Activated CD4-positive, alpha-beta memory T cell treated with anti-CD3 and anti-CD28 coated beads, Interleukin-2, amount 10 ng/mL, durations not matched to agents 7 days and 5 days (primary cell): Measurements from ENCODE around the gene CDK5RAP3. TPM values are rescaled to one million over a fixed set of nuclear protein-coding genes. Genes with fewer than 3 reads are reported as not detected.

ENCODE experiments used
- CTCF ChIA-PET: fragments of 350-600 bp; sonication (Branson Sonifier 250); formaldehyde crosslinking; loops from one replicate; lab custom pipeline; 2021; ENCODE audit warnings: antibody characterized with exemption, inconsistent platforms; lab: Charles Lee
- POLR2A ChIA-PET: fragments of 350-600 bp; sonication (Branson Sonifier 250); formaldehyde crosslinking; loops from one replicate; lab custom pipeline; 2021; ENCODE audit warnings: antibody characterized with exemption; lab: Charles Lee
- DNase-seq: peaks from one replicate; pipeline ENCODE4 v3.0.0-alpha.2; 2020
- H3K27ac Mint-ChIP-seq: one replicate; pipeline ENCODE4 v1.8.0; 2021; ENCODE audit warnings: mild to moderate bottlenecking, mixed read lengths
- H3K27me3 Mint-ChIP-seq: one replicate; pipeline ENCODE4 v1.8.0; 2021; ENCODE audit warnings: mixed read lengths
- H3K36me3 Mint-ChIP-seq: one replicate; pipeline ENCODE4 v1.8.0; 2021; ENCODE audit warnings: low read depth, mixed read lengths
- H3K4me1 Mint-ChIP-seq: one replicate; pipeline ENCODE4 v1.8.0; 2021; ENCODE audit warnings: mixed read lengths
- H3K4me3 Mint-ChIP-seq: one replicate; pipeline ENCODE4 v1.8.0; 2021; ENCODE audit warnings: mild to moderate bottlenecking, mixed read lengths
- H3K9me3 Mint-ChIP-seq: one replicate; pipeline ENCODE4 v1.8.0; 2021; ENCODE audit warnings: mixed read lengths
- total RNA-seq, 2 experiments: library from RNA; stranded (reverse); gene quantifications; one replicate each; pipeline ENCODE4 v1.2.3, GENCODE V29; 2021

Gene CDK5RAP3
- total RNA-seq, 2 experiments from 2014 or later = 194 to 205 TPM

DNA sequence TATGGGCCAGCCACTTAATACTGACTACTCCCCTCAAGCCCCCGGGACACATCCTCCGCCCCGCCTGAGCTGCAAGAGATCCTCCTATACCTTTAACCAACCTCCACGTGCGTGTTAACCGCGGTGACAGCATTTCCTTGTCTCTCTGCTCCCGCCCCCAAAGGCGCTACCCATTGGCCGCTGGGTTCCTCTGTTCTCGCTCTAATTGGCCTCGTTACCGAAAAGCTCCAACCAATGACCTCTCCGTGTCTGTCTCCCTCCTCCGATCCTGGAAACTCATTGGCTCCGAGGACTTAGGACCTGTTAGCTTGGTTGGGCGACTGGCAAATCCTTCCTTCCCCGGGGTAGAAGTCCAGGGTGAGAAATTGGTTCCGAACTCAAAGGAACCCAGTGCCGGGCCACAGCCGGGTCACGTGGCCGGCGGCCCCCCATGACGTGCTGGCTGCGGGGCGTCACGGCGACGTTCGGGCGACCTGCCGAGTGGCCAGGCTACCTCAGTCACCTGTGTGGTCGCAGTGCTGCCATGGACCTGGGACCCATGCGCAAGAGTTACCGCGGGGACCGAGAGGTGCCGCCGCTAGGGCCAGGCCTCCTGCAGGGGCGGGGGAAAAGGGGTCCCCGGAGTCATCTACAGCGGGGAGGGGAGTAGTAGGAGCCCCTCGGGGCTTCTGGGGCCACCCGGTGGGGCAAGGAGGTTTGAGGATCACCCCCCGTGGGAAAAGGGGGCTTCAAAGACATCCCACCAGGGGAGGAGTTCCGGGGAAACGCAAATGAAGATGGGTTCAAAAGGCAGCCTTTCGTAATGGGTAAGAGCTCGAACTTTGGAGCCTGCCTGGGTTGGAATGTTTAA lies 29.4 kb upstream of the CDK5RAP3 start, which contains the start of gene PNPO:
Gene PNPO, plus strand, starts transcription at position 326 of the 850 bp plus-strand sequence. Its CDS starts 105 bp downstream, at position 431.
- no peaks in the 10 kb centered on the region for H3K9me3 Mint-ChIP-seq
- peak within 1 kb of the TSS; percentile 80 for H3K27ac Mint-ChIP-seq
- CTCF ChIA-PET = interaction anchor here (0.8 to 12.8 kb wide), 13 partner anchors 9 to 138 kb away, joined by 3 to 229 read pairs (median 3); partner anchors contain the start of genes CDK5RAP3, LRRC46, MRPL10 and SCRN2
- POLR2A ChIA-PET = interaction anchor here (0.5 to 4.6 kb wide), 15 partner anchors 9 to 1250 kb away, joined by 3 to 39 read pairs (median 4); partner anchors contain the start of genes CBX1, CDK5RAP3, KPNB1 and LRRC46
- peak; percentile 97 for DNase-seq
- peaks cover 56% of the 10 kb centered on the region for H3K4me1 Mint-ChIP-seq
- peaks cover 26% of the 10 kb centered on the region for H3K36me3 Mint-ChIP-seq
- H3K4me3 Mint-ChIP-seq = peak within 1 kb of the TSS; percentile 77
- H3K27me3 Mint-ChIP-seq = no peaks in the 10 kb centered on the region

DNA sequence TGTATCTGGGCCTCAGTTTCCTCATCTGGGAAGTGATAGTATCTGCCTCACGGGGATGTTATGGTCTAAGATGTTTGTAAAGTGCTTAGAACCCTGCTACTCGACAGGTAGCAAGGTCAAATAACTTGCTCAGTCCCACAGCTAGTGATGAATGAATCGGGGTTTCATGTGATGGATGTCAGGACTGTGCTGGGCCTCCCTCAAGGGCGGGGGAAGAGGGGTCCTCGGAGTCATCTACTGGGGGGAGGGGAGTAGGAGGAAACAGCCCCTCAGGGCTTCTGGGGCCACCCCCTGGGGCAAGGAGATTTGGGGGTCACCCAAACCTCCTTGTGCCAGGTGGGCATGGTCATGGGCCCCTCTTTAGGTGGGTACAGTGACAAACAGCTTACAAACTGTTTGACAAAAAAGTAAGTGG lies 28.8 kb upstream of the CDK5RAP3 start:
- Mint-ChIP-seq H3K4me1 (peaks cover 58% of the 10 kb centered on the region), H3K4me3 (peak overlapping the region; percentile 77), H3K9me3 (no peaks in the 10 kb centered on the region), H3K27ac (peak overlapping the region; percentile 80), H3K27me3 (no peaks in the 10 kb centered on the region), H3K36me3 (peaks cover 33% of the 10 kb centered on the region)
- no peak for DNase-seq
- ChIA-PET CTCF (interaction anchor here (0.6 to 12.8 kb wide), 8 partner anchors 9 to 112 kb away, joined by 3 to 229 read pairs (median 6); partner anchors contain the start of genes CDK5RAP3, LRRC46, MRPL10 and SCRN2), POLR2A (interaction anchor here (1.1 to 4.6 kb wide), 10 partner anchors 8 to 1250 kb away, joined by 3 to 39 read pairs (median 7); partner anchors contain the start of genes CDK5RAP3, KPNB1, LRRC46 and MRPL10)

DNA sequence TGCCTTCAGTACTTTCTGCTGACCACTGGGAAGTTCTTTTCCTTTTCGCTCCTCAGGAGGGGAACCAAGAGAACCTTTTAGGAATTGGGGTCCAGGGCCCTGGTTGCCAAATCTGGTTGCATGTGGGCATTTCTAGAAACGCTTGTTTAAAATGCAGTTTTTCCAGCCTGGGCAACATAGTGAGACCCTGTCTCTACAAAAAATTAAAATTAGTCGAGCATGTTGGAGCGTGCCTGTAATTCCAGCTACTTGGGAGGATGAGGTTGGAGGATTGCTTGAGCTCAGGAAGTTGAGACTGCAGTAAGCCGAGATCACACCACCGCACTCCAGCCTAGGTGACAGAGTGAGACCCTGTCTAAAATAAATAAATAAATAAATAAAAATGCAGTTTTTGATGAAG lies 28.3 kb upstream of the CDK5RAP3 start:
- Mint-ChIP-seq H3K36me3 (peaks cover 34% of the 10 kb centered on the region), H3K9me3 (no peaks in the 10 kb centered on the region), H3K4me3 (peak overlapping the region; percentile 77), H3K27me3 (no peaks in the 10 kb centered on the region), H3K4me1 (peaks cover 60% of the 10 kb centered on the region), H3K27ac (peak overlapping the region; percentile 80)
- CTCF ChIA-PET = interaction anchor here (0.6 to 12.8 kb wide), 5 partner anchors 12 to 102 kb away, joined by 4 to 229 read pairs (median 6); partner anchors contain the start of genes CDK5RAP3 and SCRN2
- no peak for DNase-seq
- POLR2A ChIA-PET = interaction anchor here (1.1 to 4.6 kb wide), 6 partner anchors 8 to 1249 kb away, joined by 3 to 39 read pairs (median 13); partner anchors contain the start of genes CDK5RAP3, KPNB1 and SP2

DNA sequence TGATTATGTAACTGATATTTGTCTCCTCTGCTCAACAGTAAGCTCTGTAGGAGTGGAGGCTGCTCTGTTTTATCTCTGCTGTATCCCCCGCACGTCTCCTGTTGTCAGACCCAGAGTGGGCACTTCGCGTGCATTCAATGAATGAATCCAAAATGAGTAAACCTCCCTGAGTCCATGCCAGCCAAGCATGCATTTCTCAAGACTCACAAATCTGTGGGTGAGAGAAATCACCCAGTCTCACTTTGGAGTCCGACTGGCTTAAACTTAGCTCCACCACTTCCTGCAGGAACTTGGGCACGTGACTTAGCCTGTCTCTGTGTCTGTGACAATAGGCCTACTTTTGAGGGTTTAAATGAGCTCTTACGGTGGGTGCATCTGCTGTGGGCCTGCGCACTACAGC lies 25.8 kb upstream of the CDK5RAP3 start:
- POLR2A ChIA-PET = interaction anchor here (1.1 to 1.5 kb wide), 3 partner anchors 26 to 73 kb away, joined by 4 to 5 read pairs (median 5); partner anchors contain the start of gene CDK5RAP3
- Mint-ChIP-seq H3K9me3 (no peaks in the 10 kb centered on the region), H3K27me3 (no peaks in the 10 kb centered on the region), H3K4me3 (no peak overlapping the region), H3K36me3 (peaks cover 39% of the 10 kb centered on the region), H3K4me1 (peaks cover 69% of the 10 kb centered on the region), H3K27ac (peak overlapping the region; percentile 76)
- DNase-seq = peak; percentile 31
- CTCF ChIA-PET = interaction anchor here (1.3 to 12.8 kb wide), 5 partner anchors 11 to 69 kb away, joined by 3 to 229 read pairs (median 30); partner anchors contain the start of genes CDK5RAP3 and PRR15L

DNA sequence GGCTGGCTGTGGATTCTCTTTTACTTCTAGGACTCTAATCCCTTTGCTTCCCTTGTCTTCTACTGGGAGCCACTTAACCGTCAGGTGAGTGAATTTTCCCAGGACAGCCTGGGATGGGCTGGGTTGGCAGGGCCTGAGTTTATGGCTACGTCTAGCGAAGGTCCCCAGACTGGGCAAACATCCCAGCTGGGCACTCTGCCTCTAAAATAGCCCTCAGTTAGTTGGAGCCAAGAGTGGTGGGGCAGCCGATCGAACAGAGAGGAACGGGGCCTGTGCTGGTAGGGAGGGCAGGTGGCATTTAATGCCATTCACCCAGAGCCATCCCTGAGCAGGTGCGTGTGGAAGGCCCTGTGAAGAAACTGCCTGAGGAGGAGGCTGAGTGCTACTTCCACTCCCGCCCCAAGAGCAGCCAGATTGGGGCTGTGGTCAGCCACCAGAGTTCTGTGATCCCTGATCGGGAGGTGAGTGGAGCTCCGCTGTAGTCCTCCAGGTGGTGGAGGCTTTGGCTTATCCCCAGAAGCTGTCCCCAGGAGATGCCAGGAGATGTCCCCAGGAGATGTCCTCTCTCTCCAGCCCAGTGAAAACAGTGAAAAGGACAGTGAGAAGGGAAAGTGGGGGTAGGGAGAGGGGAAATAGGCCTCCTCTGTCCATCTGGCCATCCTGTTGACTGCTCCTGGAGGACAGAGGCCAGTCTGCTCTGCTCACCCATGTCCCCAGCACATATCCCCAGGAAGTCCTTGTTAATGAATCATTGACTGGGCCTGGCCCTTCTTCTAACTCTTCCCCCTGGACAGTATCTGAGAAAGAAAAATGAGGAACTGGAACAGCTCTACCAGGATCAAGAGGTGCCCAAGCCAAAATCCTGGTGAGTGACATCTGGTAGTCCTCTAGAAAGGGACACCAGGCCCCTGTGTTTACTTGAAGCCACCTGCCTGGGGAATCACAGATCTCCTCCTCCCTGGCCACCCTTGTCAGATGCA lies 25.1 kb upstream of the CDK5RAP3 start:
- Mint-ChIP-seq H3K27me3 (no peaks in the 10 kb centered on the region), H3K4me1 (peaks cover 65% of the 10 kb centered on the region), H3K4me3 (no peak overlapping the region), H3K27ac (peak overlapping the region; percentile 76), H3K36me3 (peaks cover 39% of the 10 kb centered on the region), H3K9me3 (no peaks in the 10 kb centered on the region)
- ChIA-PET CTCF (interaction anchor here (0.6 to 12.8 kb wide), 13 partner anchors 10 to 297 kb away, joined by 3 to 229 read pairs (median 5); partner anchors contain the start of genes CDK5RAP3, KPNB1 and PRR15L), POLR2A (interaction anchor here (1.1 to 1.6 kb wide), 4 partner anchors 25 to 72 kb away, joined by 4 to 8 read pairs (median 5); partner anchors contain the start of gene CDK5RAP3)
- no peak for DNase-seq

DNA sequence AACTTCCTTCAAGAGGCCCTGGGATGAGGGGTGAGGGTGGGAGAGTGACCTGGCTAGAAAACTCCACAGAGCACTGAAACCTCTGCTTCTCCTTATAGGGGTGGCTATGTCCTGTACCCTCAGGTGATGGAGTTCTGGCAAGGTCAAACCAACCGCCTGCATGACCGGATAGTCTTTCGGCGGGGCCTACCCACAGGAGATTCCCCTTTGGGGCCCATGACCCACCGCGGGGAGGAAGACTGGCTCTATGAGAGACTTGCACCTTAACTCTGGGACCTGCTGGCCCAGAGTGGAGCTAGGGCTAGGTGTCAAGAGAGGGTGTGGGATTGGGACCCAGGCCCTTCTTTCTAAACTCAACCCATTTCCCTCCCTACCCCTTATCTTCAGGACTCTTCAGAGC lies 24.4 kb upstream of the CDK5RAP3 start:
- ChIA-PET CTCF (interaction anchor here (0.6 to 12.8 kb wide), 33 partner anchors 9 to 297 kb away, joined by 3 to 229 read pairs (median 4); partner anchors contain the start of genes CDK5RAP3, KPNB1, LRRC46 and MRPL10), POLR2A (interaction anchor here (0.6 to 1.6 kb wide), 5 partner anchors 24 to 118 kb away, joined by 3 to 8 read pairs (median 4); partner anchors contain the start of genes CDK5RAP3 and SCRN2)
- Mint-ChIP-seq H3K4me1 (peaks cover 60% of the 10 kb centered on the region), H3K9me3 (no peaks in the 10 kb centered on the region), H3K4me3 (no peak overlapping the region), H3K36me3 (peaks cover 37% of the 10 kb centered on the region), H3K27me3 (no peaks in the 10 kb centered on the region), H3K27ac (no peak overlapping the region)
- no peak for DNase-seq

DNA sequence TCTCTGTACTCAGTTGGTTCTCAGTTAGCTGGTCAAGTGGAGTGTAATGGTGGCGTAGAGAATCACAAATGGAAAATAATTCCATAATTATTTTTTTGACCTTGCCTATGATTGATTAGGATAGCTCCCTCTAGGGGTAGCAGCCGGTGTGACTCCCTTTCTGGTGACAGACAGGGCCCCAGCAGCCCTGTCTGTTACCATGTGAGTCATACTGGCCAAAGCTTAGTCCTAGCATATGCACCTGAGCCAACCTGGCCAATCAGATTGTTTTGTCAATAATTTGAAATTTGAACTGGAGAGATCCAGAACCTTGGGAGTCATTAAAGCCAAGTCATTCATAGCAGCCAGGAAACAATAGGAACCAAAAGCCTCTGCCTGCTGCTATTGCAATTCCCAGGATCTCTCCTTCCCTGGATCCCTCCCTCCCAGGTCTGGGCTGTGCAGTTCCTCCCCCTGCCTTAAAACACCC lies 23.9 kb upstream of the CDK5RAP3 start:
- ChIA-PET POLR2A (interaction anchor here (0.6 to 1.6 kb wide), 6 partner anchors 24 to 117 kb away, joined by 3 to 8 read pairs (median 4); partner anchors contain the start of genes CDK5RAP3 and SCRN2), CTCF (interaction anchor here (0.6 to 12.8 kb wide), 39 partner anchors 9 to 709 kb away, joined by 3 to 229 read pairs (median 4); partner anchors contain the start of genes CDK5RAP3, KPNB1, LRRC46 and MRPL10)
- peak overlapping the region; percentile 34 for H3K27ac Mint-ChIP-seq
- peaks cover 37% of the 10 kb centered on the region for H3K36me3 Mint-ChIP-seq
- peaks cover 59% of the 10 kb centered on the region for H3K4me1 Mint-ChIP-seq
- H3K4me3 Mint-ChIP-seq = no peak overlapping the region
- no peaks in the 10 kb centered on the region for H3K27me3 Mint-ChIP-seq
- no peaks in the 10 kb centered on the region for H3K9me3 Mint-ChIP-seq
- DNase-seq = peak; percentile 84

DNA sequence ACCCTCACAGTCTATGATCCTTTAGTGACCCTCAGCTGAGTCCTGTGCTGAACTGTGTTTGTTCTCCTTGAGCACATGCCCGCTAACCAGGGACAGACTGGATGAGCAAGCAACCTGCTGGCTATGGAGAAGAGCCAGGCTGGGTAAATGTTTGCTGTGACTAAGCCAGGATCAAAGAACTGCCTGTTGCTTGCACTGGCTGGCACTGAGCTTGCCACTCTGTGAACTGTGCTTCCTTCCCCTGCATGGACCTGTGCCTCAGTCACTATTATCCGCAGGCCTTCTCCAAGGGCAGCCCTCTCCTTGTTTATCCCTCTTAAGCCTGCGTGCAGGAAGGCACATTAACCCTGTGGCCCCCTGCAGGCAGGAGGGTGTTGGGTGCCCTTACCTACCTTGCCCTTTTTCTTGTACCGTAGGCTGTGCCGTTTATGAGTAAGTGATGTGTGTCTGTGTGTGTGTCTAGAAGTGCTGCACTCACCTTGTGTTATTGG lies 22.2 kb upstream of the CDK5RAP3 start:
- DNase-seq = no peak
- ChIA-PET CTCF (interaction anchor here (1.5 to 12.8 kb wide), 12 partner anchors 18 to 131 kb away, joined by 3 to 229 read pairs (median 8); partner anchors contain the start of genes CDK5RAP3 and SCRN2), POLR2A (interaction anchor here (0.6 to 3.2 kb wide), 4 partner anchors 7 to 143 kb away, joined by 3 to 19 read pairs (median 12); partner anchors contain the start of genes CDK5RAP3, PNPO and SP2)
- Mint-ChIP-seq H3K9me3 (no peaks in the 10 kb centered on the region), H3K36me3 (peaks cover 34% of the 10 kb centered on the region), H3K4me1 (peaks cover 43% of the 10 kb centered on the region), H3K27me3 (no peaks in the 10 kb centered on the region), H3K27ac (peak overlapping the region; percentile 68), H3K4me3 (no peak overlapping the region)

DNA sequence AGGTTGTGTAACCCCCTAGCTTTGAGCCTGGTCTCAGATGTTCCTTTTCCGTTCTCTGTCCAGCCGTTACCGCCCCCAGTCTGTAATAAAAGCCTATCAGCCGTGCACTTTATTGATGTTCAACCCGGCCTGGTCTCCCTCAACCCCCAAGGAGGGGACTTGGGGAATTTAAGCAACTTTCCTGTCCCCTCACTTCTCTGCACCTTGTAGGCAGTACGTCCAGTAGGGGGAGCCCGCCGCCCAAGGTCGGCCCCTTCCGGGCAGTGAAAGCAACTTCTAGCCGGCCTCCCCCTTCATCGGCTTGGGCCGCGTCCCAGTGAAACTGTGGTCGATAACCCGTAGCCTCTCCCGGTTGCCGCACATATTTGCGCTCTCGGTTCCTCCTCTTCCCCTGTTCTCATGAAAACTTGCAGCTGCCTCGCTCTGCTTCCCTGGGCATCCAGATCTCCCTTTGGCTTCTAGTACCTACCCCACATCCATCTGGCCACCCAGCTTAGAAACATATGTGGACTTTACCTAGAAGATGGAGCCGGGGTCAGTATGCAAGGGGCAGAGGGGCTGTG lies 21.6 kb upstream of the CDK5RAP3 start:
- Mint-ChIP-seq H3K36me3 (peaks cover 34% of the 10 kb centered on the region), H3K4me1 (peaks cover 40% of the 10 kb centered on the region), H3K9me3 (no peaks in the 10 kb centered on the region), H3K27ac (peak overlapping the region; percentile 68), H3K27me3 (no peaks in the 10 kb centered on the region), H3K4me3 (peak overlapping the region; percentile 43)
- ChIA-PET CTCF (interaction anchor here (0.8 to 12.8 kb wide), 16 partner anchors 8 to 131 kb away, joined by 3 to 229 read pairs (median 7); partner anchors contain the start of genes CDK5RAP3, PNPO and SCRN2), POLR2A (interaction anchor here (0.6 to 3.2 kb wide), 6 partner anchors 8 to 143 kb away, joined by 3 to 19 read pairs (median 6); partner anchors contain the start of genes CDK5RAP3, PNPO and SP2)
- DNase-seq = peak; percentile 84

DNA sequence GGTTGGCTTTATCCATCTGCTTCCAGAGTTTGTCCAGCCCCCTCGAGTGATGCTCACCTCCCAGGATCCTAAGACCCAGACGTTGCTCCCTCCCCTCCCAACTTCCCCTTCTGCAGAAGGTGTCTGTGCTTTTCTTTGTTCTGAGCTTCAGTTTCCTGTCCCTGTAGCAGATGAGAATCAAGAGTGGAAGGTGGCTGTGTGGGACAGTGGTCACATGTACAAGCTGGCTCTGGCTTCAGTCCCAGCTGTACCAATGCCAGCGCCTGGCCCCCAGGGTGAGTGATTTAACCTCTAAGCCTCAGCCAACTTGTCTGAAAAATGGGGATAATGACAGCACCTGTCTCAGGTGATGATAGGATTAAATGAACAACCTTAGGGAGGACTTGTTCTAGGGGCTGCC lies 21.0 kb upstream of the CDK5RAP3 start:
- H3K27ac Mint-ChIP-seq = no peak overlapping the region
- H3K4me3 Mint-ChIP-seq = no peak overlapping the region
- CTCF ChIA-PET = interaction anchor here (0.6 to 12.8 kb wide), 22 partner anchors 9 to 571 kb away, joined by 3 to 229 read pairs (median 5); partner anchors contain the start of genes CDK5RAP3, PNPO and SCRN2

More for the DNA sequence above, 21.0 kb upstream of the CDK5RAP3 start:
- Mint-ChIP-seq H3K9me3 (no peaks in the 10 kb centered on the region), H3K4me1 (peaks cover 34% of the 10 kb centered on the region), H3K27me3 (no peaks in the 10 kb centered on the region), H3K36me3 (peaks cover 27% of the 10 kb centered on the region)
- no peak for DNase-seq
- POLR2A ChIA-PET = interaction anchor here (1.2 to 3.2 kb wide), 6 partner anchors 9 to 120 kb away, joined by 3 to 19 read pairs (median 6); partner anchors contain the start of genes CDK5RAP3, PNPO and SP2
